Activated naive CD4-positive, alpha-beta T cell treated with anti-CD3 and anti-CD28 coated beads, Interleukin-2, amount 50 U/mL, for 24 hours (primary cell): Measurements from ENCODE around the gene MORN1.
A peak's percentile ranks its signal among the peaks of the same experiment; 100 is the strongest.

ENCODE experiments used
- H3K27ac Mint-ChIP-seq: one replicate; pipeline ENCODE4 v1.8.0; 2021; ENCODE audit warnings: mild to moderate bottlenecking, mixed read lengths
- H3K27me3 Mint-ChIP-seq: one replicate; pipeline ENCODE4 v1.8.0; 2021; ENCODE audit warnings: mixed read lengths
- H3K36me3 Mint-ChIP-seq: one replicate; pipeline ENCODE4 v1.8.0; 2021; ENCODE audit warnings: mixed read lengths
- H3K4me1 Mint-ChIP-seq: one replicate; pipeline ENCODE4 v1.8.0; 2021; ENCODE audit warnings: mixed read lengths
- H3K4me3 Mint-ChIP-seq: one replicate; pipeline ENCODE4 v1.8.0; 2021; ENCODE audit warnings: mild to moderate bottlenecking, mixed read lengths
- H3K9me3 Mint-ChIP-seq: one replicate; pipeline ENCODE4 v1.8.0; 2021; ENCODE audit warnings: mixed read lengths

MORN1 gene

GRCh38 chr1:2324553-2325366 is 66.6 kb downstream of the MORN1 start:
- no peaks in the 10 kb centered on the region for H3K27me3 Mint-ChIP-seq
- no peaks in the 10 kb centered on the region for H3K4me1 Mint-ChIP-seq
- no peaks in the 10 kb centered on the region for H3K9me3 Mint-ChIP-seq
- H3K4me3 Mint-ChIP-seq = no peak overlapping the region
- H3K36me3 Mint-ChIP-seq = no peaks in the 10 kb centered on the region
- no peak overlapping the region for H3K27ac Mint-ChIP-seq

- no peak overlapping the region for H3K27ac Mint-ChIP-seq
- no peaks in the 10 kb centered on the region for H3K27me3 Mint-ChIP-seq
- no peaks in the 10 kb centered on the region for H3K36me3 Mint-ChIP-seq
- H3K4me1 Mint-ChIP-seq = no peaks in the 10 kb centered on the region
- H3K9me3 Mint-ChIP-seq = no peaks in the 10 kb centered on the region
- no peak overlapping the region for H3K4me3 Mint-ChIP-seq
These were observed 67.8 kb downstream of the MORN1 start for GRCh38 chr1:2323451-2323974.

- Mint-ChIP-seq H3K27me3 (no peaks in the 10 kb centered on the region), H3K36me3 (no peaks in the 10 kb centered on the region), H3K4me1 (no peaks in the 10 kb centered on the region), H3K27ac (no peak overlapping the region), H3K4me3 (no peak overlapping the region), H3K9me3 (no peaks in the 10 kb centered on the region)
These were observed 68.7 kb downstream of the MORN1 start for GRCh38 chr1:2322581-2323211.

- H3K36me3 Mint-ChIP-seq = no peaks in the 10 kb centered on the region
- no peaks in the 10 kb centered on the region for H3K27me3 Mint-ChIP-seq
- no peaks in the 10 kb centered on the region for H3K9me3 Mint-ChIP-seq
- H3K27ac Mint-ChIP-seq = no peak overlapping the region
- H3K4me3 Mint-ChIP-seq = no peak overlapping the region
- no peaks in the 10 kb centered on the region for H3K4me1 Mint-ChIP-seq
These were observed 69.2 kb downstream of the MORN1 start for GRCh38 chr1:2322065-2322571.

- H3K36me3 Mint-ChIP-seq = no peaks in the 10 kb centered on the region
- H3K4me3 Mint-ChIP-seq = no peak overlapping the region
- H3K27ac Mint-ChIP-seq = no peak overlapping the region
- H3K9me3 Mint-ChIP-seq = no peaks in the 10 kb centered on the region
- H3K4me1 Mint-ChIP-seq = no peaks in the 10 kb centered on the region
- H3K27me3 Mint-ChIP-seq = no peaks in the 10 kb centered on the region
These were observed 70.3 kb downstream of the MORN1 start for GRCh38 chr1:2320760-2321667.

- Mint-ChIP-seq H3K27ac (no peak overlapping the region), H3K27me3 (no peaks in the 10 kb centered on the region), H3K9me3 (no peaks in the 10 kb centered on the region), H3K4me1 (no peaks in the 10 kb centered on the region), H3K4me3 (no peak overlapping the region), H3K36me3 (no peaks in the 10 kb centered on the region)
These were observed 71.3 kb downstream of the MORN1 start for GRCh38 chr1:2320006-2320405.

- no peaks in the 10 kb centered on the region for H3K36me3 Mint-ChIP-seq
- no peaks in the 10 kb centered on the region for H3K27me3 Mint-ChIP-seq
- no peaks in the 10 kb centered on the region for H3K9me3 Mint-ChIP-seq
- no peak overlapping the region for H3K4me3 Mint-ChIP-seq
- H3K27ac Mint-ChIP-seq = no peak overlapping the region
- no peaks in the 10 kb centered on the region for H3K4me1 Mint-ChIP-seq
These were observed 72.1 kb downstream of the MORN1 start for GRCh38 chr1:2319291-2319690.

GRCh38 chr1:2318314-2319278 is 72.8 kb downstream of the MORN1 start:
- Mint-ChIP-seq H3K4me3 (no peak overlapping the region), H3K36me3 (no peaks in the 10 kb centered on the region), H3K4me1 (peaks cover 1% of the 10 kb centered on the region), H3K27ac (no peak overlapping the region), H3K27me3 (no peaks in the 10 kb centered on the region), H3K9me3 (no peaks in the 10 kb centered on the region)

- Mint-ChIP-seq H3K27me3 (no peaks in the 10 kb centered on the region), H3K4me1 (peaks cover 7% of the 10 kb centered on the region), H3K9me3 (no peaks in the 10 kb centered on the region), H3K36me3 (no peaks in the 10 kb centered on the region), H3K4me3 (peak overlapping the region; percentile 44), H3K27ac (peak overlapping the region; percentile 90)
These were observed 73.9 kb downstream of the MORN1 start for GRCh38 chr1:2317230-2318065.

- no peak overlapping the region for H3K27ac Mint-ChIP-seq
- no peaks in the 10 kb centered on the region for H3K36me3 Mint-ChIP-seq
- H3K27me3 Mint-ChIP-seq = no peaks in the 10 kb centered on the region
- H3K4me1 Mint-ChIP-seq = peaks cover 7% of the 10 kb centered on the region
- H3K4me3 Mint-ChIP-seq = no peak overlapping the region
- no peaks in the 10 kb centered on the region for H3K9me3 Mint-ChIP-seq
These were observed 74.8 kb downstream of the MORN1 start for GRCh38 chr1:2316451-2316961.

- Mint-ChIP-seq H3K4me3 (peak overlapping the region; percentile 49), H3K4me1 (peaks cover 7% of the 10 kb centered on the region), H3K27me3 (no peaks in the 10 kb centered on the region), H3K27ac (no peak overlapping the region), H3K36me3 (no peaks in the 10 kb centered on the region), H3K9me3 (no peaks in the 10 kb centered on the region)
These were observed 75.5 kb downstream of the MORN1 start for GRCh38 chr1:2315674-2316450.

- Mint-ChIP-seq H3K36me3 (no peaks in the 10 kb centered on the region), H3K4me3 (no peak overlapping the region), H3K4me1 (peaks cover 7% of the 10 kb centered on the region), H3K9me3 (no peaks in the 10 kb centered on the region), H3K27ac (no peak overlapping the region), H3K27me3 (no peaks in the 10 kb centered on the region)
These were observed 76.3 kb downstream of the MORN1 start for GRCh38 chr1:2314803-2315673.
